HEK293 (cell line): ENCODE data around the gene HEG1.

Experiments
- CTCF ChIA-PET: fragments of 350-600 bp; formaldehyde crosslinking; extraction: SDS; loops from one replicate; lab custom pipeline; 2021; ENCODE audit warnings: antibody characterized with exemption; lab: Yijun Ruan, JAX
- POLR2A ChIA-PET: fragments of 300-600 bp; formaldehyde crosslinking; extraction: SDS; loops from one replicate; lab custom pipeline; 2020; ENCODE audit warnings: antibody characterized with exemption, inconsistent platforms; lab: Yijun Ruan, JAX
- H3K27ac ChIP-seq: fragments of 200-500 bp; sonication (Bioruptor generic); 2 replicates; pipeline ENCODE4 v1.5.1; 2014; ENCODE audit warnings: low read depth, low read length, control low read depth, inconsistent platforms; ENCODE audit errors: extremely low read depth
- H3K36me3 ChIP-seq, 2 experiments: fragments of 200-500 bp in 1 of 2; sonication (Bioruptor generic) in 1 of 2; 1 replicate in 1 of 2; 2 replicates in 1 of 2; pipeline ENCODE4 v1.5.1; 2014 to 2017; ENCODE audit warnings: inconsistent platforms in 2 of 2, low read length in 2 of 2; ENCODE audit not compliant: control insufficient read depth in 2 of 2, insufficient read depth in 1 of 2
- H3K4me1 ChIP-seq: fragments of 200-500 bp; sonication (Bioruptor generic); 2 replicates; pipeline ENCODE4 v1.5.1; 2014; ENCODE audit warnings: mild to moderate bottlenecking, low read length, inconsistent platforms; ENCODE audit not compliant: control insufficient read depth, insufficient read depth
- H3K4me3 ChIP-seq: 2 replicates; pipeline ENCODE4 v1.5.1; 2011; ENCODE audit warnings: low read depth, mild to moderate bottlenecking, control low read depth, low read length, moderate library complexity
- H3K9me3 ChIP-seq: fragments of 200-500 bp; sonication (Bioruptor generic); 2 replicates; pipeline ENCODE4 v1.5.1; 2014; ENCODE audit warnings: low read depth, low read length, inconsistent platforms; ENCODE audit not compliant: control insufficient read depth, insufficient read depth
- GLIS1 ChIP-seq: fragments of 450-650 bp; formaldehyde crosslinking; IDR thresholded peaks from 2 replicates; pipeline ENCODE4 v1.5.1; 2016; ENCODE audit warnings: missing biosample characterization, missing genetic modification characterization
- KLF16 ChIP-seq: fragments of 450-650 bp; formaldehyde crosslinking; IDR thresholded peaks from 2 replicates; pipeline ENCODE4 v1.5.1; 2017; ENCODE audit warnings: missing biosample characterization, missing genetic modification characterization
- KLF8 ChIP-seq: fragments of 450-650 bp; formaldehyde crosslinking; IDR thresholded peaks from 2 replicates; pipeline ENCODE4 v1.5.1; 2016; ENCODE audit warnings: missing biosample characterization, missing genetic modification characterization
- KLF9 ChIP-seq: fragments of 450-650 bp; formaldehyde crosslinking; IDR thresholded peaks from 2 replicates; pipeline ENCODE4 v1.5.1; 2016; ENCODE audit warnings: missing biosample characterization, missing genetic modification characterization, low read depth
- PATZ1 ChIP-seq: fragments of 450-650 bp; formaldehyde crosslinking; IDR thresholded peaks from 2 replicates; pipeline ENCODE4 v1.5.1; 2016; ENCODE audit warnings: missing biosample characterization, missing genetic modification characterization
- PRDM4 ChIP-seq: fragments of 450-650 bp; formaldehyde crosslinking; IDR thresholded peaks from 2 replicates; pipeline ENCODE4 v1.5.1; 2017; ENCODE audit warnings: missing biosample characterization, missing genetic modification characterization
- SALL2 ChIP-seq: fragments of 450-650 bp; formaldehyde crosslinking; IDR thresholded peaks from 2 replicates; pipeline ENCODE4 v1.5.0; 2017; ENCODE audit warnings: missing biosample characterization, mild to moderate bottlenecking, missing genetic modification characterization, borderline replicate concordance
- TRIM28 ChIP-seq: IDR thresholded peaks from 2 replicates; pipeline ENCODE4 v1.6.1; 2011; ENCODE audit warnings: low read length, control low read depth, borderline replicate concordance
- ZBTB49 ChIP-seq: fragments of 450-650 bp; formaldehyde crosslinking; IDR thresholded peaks from 2 replicates; pipeline ENCODE4 v1.5.1; 2016; ENCODE audit warnings: missing biosample characterization, missing genetic modification characterization, low read depth
- ZBTB7A ChIP-seq: fragments of 450-650 bp; formaldehyde crosslinking; IDR thresholded peaks from 2 replicates; pipeline ENCODE4 v1.5.1; 2016; ENCODE audit warnings: low read depth, missing biosample characterization, missing genetic modification characterization
- ZNF10 ChIP-seq: fragments of 450-650 bp; formaldehyde crosslinking; IDR thresholded peaks from 2 replicates; pipeline ENCODE4 v1.5.1; 2017; ENCODE audit warnings: missing biosample characterization, missing genetic modification characterization
- ZNF121 ChIP-seq: fragments of 450-650 bp; formaldehyde crosslinking; IDR thresholded peaks from 2 replicates; pipeline ENCODE4 v1.5.1; 2016; ENCODE audit warnings: missing biosample characterization, missing genetic modification characterization
- ZNF133 ChIP-seq: fragments of 450-650 bp; formaldehyde crosslinking; IDR thresholded peaks from 2 replicates; pipeline ENCODE4 v1.5.1; 2016; ENCODE audit warnings: missing biosample characterization, missing genetic modification characterization
- ZNF155 ChIP-seq: fragments of 450-650 bp; formaldehyde crosslinking; IDR thresholded peaks from 2 replicates; pipeline ENCODE4 v1.5.1; 2016; ENCODE audit warnings: missing biosample characterization, missing genetic modification characterization
- ZNF175 ChIP-seq: fragments of 450-650 bp; formaldehyde crosslinking; IDR thresholded peaks from 2 replicates; pipeline ENCODE4 v1.5.1; 2016; ENCODE audit warnings: missing biosample characterization, missing genetic modification characterization
- ZNF473 ChIP-seq: fragments of 450-650 bp; formaldehyde crosslinking; IDR thresholded peaks from 2 replicates; pipeline ENCODE4 v1.5.1; 2017; ENCODE audit warnings: missing biosample characterization, missing genetic modification characterization
- ZNF548 ChIP-seq: fragments of 450-650 bp; formaldehyde crosslinking; IDR thresholded peaks from 2 replicates; pipeline ENCODE4 v1.5.1; 2016; ENCODE audit warnings: missing biosample characterization, missing genetic modification characterization
- ZNF621 ChIP-seq: fragments of 450-650 bp; formaldehyde crosslinking; IDR thresholded peaks from 2 replicates; pipeline ENCODE4 v1.5.1; 2017; ENCODE audit warnings: missing biosample characterization, missing genetic modification characterization
- ZNF654 ChIP-seq: fragments of 450-650 bp; formaldehyde crosslinking; IDR thresholded peaks from 2 replicates; pipeline ENCODE4 v1.5.1; 2016; ENCODE audit warnings: low read depth, missing biosample characterization, missing genetic modification characterization
- ZNF658 ChIP-seq: fragments of 450-650 bp; formaldehyde crosslinking; IDR thresholded peaks from 2 replicates; pipeline ENCODE4; 2016; ENCODE audit warnings: missing biosample characterization, missing genetic modification characterization
- ZNF704 ChIP-seq: fragments of 450-650 bp; formaldehyde crosslinking; IDR thresholded peaks from 2 replicates; pipeline ENCODE4 v1.5.1; 2016; ENCODE audit warnings: missing biosample characterization, missing genetic modification characterization
- TF ChIP-seq, protein P1 (sequence below): fragments of 450-650 bp; formaldehyde crosslinking; conservative IDR thresholded peaks from 2 replicates; pipeline ENCODE4 v1.5.1; 2016; ENCODE audit warnings: low read depth, missing biosample characterization, missing genetic modification characterization
- TF ChIP-seq, protein P2 (sequence below): fragments of 450-650 bp; formaldehyde crosslinking; IDR thresholded peaks from 2 replicates; pipeline ENCODE4 v1.5.1; 2017; ENCODE audit warnings: missing biosample characterization, missing genetic modification characterization

Gene HEG1

GRCh38 chr3:125105116-125105515 is 49.3 kb upstream of the HEG1 start (continued):
- no peak for TF ChIP-seq ZBTB49 (tag by site-specific recombination)
- TF ChIP-seq SALL2 (tag by site-specific recombination), result no peak
- no peak for TF ChIP-seq PATZ1 (tag by site-specific recombination)
- TF ChIP-seq, protein P1, sequence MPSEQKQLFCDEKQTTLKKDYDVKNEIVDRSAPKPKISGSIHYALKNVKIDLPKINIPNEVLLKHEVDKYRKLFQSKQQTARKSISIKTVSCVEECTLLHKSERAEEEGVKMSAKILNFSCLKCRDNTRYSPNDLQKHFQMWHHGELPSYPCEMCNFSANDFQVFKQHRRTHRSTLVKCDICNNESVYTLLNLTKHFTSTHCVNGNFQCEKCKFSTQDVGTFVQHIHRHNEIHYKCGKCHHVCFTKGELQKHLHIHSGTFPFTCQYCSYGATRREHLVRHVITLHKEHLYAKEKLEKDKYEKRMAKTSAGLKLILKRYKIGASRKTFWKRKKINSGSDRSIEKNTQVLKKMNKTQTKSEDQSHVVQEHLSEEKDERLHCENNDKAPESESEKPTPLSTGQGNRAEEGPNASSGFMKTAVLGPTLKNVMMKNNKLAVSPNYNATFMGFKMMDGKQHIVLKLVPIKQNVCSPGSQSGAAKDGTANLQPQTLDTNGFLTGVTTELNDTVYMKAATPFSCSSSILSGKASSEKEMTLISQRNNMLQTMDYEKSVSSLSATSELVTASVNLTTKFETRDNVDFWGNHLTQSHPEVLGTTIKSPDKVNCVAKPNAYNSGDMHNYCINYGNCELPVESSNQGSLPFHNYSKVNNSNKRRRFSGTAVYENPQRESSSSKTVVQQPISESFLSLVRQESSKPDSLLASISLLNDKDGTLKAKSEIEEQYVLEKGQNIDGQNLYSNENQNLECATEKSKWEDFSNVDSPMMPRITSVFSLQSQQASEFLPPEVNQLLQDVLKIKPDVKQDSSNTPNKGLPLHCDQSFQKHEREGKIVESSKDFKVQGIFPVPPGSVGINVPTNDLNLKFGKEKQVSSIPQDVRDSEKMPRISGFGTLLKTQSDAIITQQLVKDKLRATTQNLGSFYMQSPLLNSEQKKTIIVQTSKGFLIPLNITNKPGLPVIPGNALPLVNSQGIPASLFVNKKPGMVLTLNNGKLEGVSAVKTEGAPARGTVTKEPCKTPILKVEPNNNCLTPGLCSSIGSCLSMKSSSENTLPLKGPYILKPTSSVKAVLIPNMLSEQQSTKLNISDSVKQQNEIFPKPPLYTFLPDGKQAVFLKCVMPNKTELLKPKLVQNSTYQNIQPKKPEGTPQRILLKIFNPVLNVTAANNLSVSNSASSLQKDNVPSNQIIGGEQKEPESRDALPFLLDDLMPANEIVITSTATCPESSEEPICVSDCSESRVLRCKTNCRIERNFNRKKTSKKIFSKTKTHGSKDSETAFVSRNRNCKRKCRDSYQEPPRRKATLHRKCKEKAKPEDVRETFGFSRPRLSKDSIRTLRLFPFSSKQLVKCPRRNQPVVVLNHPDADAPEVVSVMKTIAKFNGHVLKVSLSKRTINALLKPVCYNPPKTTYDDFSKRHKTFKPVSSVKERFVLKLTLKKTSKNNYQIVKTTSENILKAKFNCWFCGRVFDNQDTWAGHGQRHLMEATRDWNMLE (tag by site-specific recombination), result no peak
- no peak for TF ChIP-seq ZNF548
- TF ChIP-seq GLIS1, result no peak
- TF ChIP-seq ZNF704 (tag by site-specific recombination), result no peak
- TF ChIP-seq KLF8, result no peak
- TF ChIP-seq ZNF621 (tag by site-specific recombination), result no peak
- TF ChIP-seq ZNF133, result no peak
- TF ChIP-seq ZNF121, result no peak

- Histone ChIP-seq H3K4me3 (no peak overlapping the region), H3K36me3 (no peaks in the 10 kb centered on the region), H3K4me1 (no peaks in the 10 kb centered on the region), H3K9me3 (no peaks in the 10 kb centered on the region), H3K27ac (no peak overlapping the region)
- CTCF ChIA-PET, result no interaction called here
- POLR2A ChIA-PET, result no interaction called here
- TF ChIP-seq ZNF10 (no peak), ZNF155 (no peak), ZNF654 (tag by site-specific recombination) (no peak), ZNF175 (tag by site-specific recombination) (no peak), TRIM28 (no peak), ZNF473 (tag by site-specific recombination) (no peak), ZNF658 (tag by site-specific recombination) (no peak), KLF16 (tag by site-specific recombination) (no peak), KLF9 (tag by site-specific recombination) (no peak), PRDM4 (tag by site-specific recombination) (no peak), ZBTB7A (tag by site-specific recombination) (no peak)
- TF ChIP-seq, protein P2, sequence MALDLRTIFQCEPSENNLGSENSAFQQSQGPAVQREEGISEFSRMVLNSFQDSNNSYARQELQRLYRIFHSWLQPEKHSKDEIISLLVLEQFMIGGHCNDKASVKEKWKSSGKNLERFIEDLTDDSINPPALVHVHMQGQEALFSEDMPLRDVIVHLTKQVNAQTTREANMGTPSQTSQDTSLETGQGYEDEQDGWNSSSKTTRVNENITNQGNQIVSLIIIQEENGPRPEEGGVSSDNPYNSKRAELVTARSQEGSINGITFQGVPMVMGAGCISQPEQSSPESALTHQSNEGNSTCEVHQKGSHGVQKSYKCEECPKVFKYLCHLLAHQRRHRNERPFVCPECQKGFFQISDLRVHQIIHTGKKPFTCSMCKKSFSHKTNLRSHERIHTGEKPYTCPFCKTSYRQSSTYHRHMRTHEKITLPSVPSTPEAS, result no peak
Measured at GRCh38 chr3:125104639-125105038, 48.8 kb upstream of the HEG1 start.
